Hepatocyte (in vitro differentiated cells): Measurements from ENCODE around the gene CHRNA4.

Source experiments
- CTCF ChIP-seq: fragments of 200-600 bp; sonication (generic); IDR thresholded peaks from 2 replicates; pipeline ENCODE4 v1.5.1; 2016; ENCODE audit warnings: antibody characterized with exemption, mild to moderate bottlenecking; ENCODE audit not compliant: poor library complexity
- EZH2 ChIP-seq: fragments of 200-600 bp; sonication (generic); IDR thresholded peaks from 2 replicates; pipeline ENCODE4 v1.6.1; 2016; ENCODE audit warnings: antibody characterized with exemption, mild to moderate bottlenecking, borderline replicate concordance

- TF ChIP-seq CTCF (no peak), EZH2 (no peak)
These were observed 27.8 kb downstream of the CHRNA4 start for GRCh38 chr20:63333241-63333836.
